ENCODE data around the gene NRF1. TPM values are rescaled to one million over a fixed set of nuclear protein-coding genes. Genes with fewer than 3 reads are reported as not detected.
"Not testable (repeated sequence)": the region's sequence is repeated elsewhere in the genome, so short reads cannot be mapped to it uniquely, and the experiment has no call there.

The NRF1 gene
- 10 to 100 TPM; 17.9 to 20.4 TPM for total RNA-seq

DNA sequence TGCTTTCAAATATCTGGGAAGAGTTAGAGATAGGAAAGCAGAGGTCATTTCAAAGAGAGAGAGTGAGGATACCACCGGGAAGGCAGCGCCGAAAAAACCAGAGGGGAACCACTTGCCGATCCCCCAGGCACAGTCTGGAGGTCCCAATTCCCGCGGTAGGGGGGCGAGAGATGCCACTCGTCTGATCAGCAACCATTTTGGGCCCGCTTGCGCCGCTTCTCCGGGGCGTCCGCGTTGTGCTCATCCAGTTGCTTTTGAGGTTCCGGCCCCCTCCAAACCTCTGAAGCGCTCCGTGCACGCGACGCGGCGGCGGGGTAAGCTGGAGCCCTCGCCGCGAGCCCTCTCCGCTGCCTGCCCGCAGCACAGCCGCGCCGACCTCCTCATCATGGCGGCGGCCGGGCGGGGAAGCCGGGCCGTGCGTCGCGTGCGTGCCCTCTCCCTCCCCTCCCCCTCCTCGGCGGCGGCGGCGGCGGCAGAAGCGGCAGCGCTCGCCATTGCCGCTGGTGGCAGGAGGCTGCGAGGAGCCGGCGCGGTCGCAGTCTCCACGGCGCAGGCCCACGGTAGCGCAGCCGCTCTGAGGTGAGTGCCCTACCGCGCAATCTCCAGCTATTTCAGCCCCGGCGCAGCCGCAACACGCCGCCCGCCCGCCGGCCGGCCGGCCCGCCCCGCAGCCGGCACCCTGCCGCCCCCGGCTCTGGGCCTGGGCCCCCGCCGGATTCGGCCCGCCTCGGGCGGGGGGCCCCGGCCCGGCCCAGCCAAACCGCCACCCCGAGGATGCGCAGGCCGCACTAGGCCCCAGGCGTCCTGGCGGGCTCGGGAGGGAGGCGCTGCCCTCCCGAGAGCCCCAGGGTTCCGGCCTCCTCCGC lies at the start of gene NRF1:
Gene NRF1, plus strand, starts transcription at position 475 of the 866 bp plus-strand sequence. CDS start 45,632 bp downstream, outside the sequence.
- H3K27me3 Mint-ChIP-seq = no peaks in the 10 kb centered on the region
- DNase-seq = peak; percentile 96
- H3K9me3 Mint-ChIP-seq = peaks cover 1% of the 10 kb centered on the region
- H3K36me3 Mint-ChIP-seq = peaks cover 40% of the 10 kb centered on the region
- H3K4me3 Mint-ChIP-seq = peak within 1 kb of the TSS; percentile 89
- H3K4me1 Mint-ChIP-seq = peaks cover 50% of the 10 kb centered on the region
- peak within 1 kb of the TSS; percentile 95 for H3K27ac Mint-ChIP-seq

DNA sequence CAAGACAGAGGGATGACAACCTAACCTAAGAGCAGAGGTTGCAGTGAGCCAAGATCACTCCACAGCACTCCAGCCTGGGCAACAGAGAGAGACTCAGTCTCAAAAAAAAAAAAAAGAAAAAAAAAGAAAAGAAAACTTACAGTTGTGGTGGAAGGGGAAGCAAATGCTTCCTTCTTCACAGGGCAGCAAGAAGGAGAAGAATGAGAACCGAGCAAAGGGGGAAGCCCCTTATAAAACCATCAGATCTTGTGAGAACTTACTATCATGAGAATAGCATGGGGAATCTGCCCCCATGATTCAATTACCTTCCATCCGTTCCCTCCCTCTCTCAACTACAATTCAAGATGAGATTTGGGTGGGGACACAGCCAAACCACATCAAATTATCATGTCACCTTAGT lies 45.2 kb upstream of the NRF1 start:
- not testable (repeated sequence) for H3K4me3 Mint-ChIP-seq, H3K27ac Mint-ChIP-seq, H3K4me1 Mint-ChIP-seq, DNase-seq, H3K36me3 Mint-ChIP-seq
- peaks cover 23% of the 10 kb centered on the region for H3K27me3 Mint-ChIP-seq
- H3K9me3 Mint-ChIP-seq = peaks cover 12% of the 10 kb centered on the region

DNA sequence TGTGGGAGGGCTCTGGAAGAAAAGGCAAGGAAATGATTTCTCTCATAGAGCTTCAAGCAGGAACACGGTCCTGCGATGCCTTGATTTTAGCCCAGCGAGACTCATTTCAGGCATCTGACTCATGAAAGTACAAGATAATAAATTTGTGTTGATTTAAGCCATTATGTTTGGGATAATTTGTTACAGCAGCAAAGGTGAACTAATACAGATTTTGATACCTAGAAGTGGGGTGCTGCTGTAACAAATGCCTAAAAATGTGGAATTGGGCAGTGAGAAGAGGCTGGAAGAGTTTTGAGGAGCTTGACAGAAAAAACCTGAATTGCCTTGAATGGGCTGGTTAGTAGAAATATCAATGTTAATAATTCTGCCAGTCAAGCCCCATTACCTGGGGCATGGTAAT lies 44.1 kb upstream of the NRF1 start:
- peaks cover 12% of the 10 kb centered on the region for H3K9me3 Mint-ChIP-seq
- no peak for DNase-seq
- H3K27ac Mint-ChIP-seq = no peak overlapping the region
- H3K27me3 Mint-ChIP-seq = peaks cover 23% of the 10 kb centered on the region
- peaks cover 5% of the 10 kb centered on the region for H3K36me3 Mint-ChIP-seq
- no peak overlapping the region for H3K4me3 Mint-ChIP-seq
- H3K4me1 Mint-ChIP-seq = peaks cover 6% of the 10 kb centered on the region

DNA sequence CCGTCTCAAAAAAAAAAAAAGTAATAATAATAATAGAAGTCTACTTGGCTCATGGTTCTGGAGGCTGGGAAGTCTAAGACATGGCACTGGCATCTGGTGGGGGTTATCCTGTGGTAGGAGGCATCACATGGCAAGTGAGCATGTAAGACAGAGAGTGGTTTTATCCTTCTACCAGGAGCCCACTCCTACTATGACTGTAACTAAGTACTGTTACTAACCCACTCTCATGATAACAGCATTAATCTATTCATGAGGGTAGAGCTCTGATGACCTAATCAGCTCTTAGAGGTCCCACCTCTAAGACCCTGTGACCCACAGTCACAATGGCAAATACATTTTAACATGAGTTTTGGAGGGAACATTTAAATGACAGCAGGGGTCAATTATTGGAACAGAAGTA lies 43.3 kb upstream of the NRF1 start:
- Mint-ChIP-seq H3K4me1 (peaks cover 6% of the 10 kb centered on the region), H3K27me3 (peaks cover 23% of the 10 kb centered on the region), H3K36me3 (peaks cover 5% of the 10 kb centered on the region)

DNA sequence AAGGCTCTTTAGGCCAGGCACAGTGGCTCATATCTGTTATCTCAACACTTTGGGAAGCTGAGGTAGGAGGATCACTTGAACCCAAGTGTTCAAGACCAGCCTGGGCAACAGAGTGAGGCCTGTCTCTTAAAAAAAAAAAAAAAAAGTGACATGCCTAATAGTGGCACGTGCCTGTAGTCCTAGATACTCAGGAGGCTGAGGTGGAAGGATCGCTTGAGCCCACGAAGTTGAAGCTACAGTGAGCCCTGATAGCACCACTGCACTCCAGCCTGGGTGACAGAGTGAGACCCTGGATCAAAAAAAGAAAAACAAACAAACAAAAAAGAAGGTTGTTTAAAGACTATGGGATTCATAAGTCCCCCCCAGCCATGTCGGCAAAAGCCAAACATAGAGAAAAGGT lies 42.2 kb upstream of the NRF1 start:
- Mint-ChIP-seq H3K36me3 (peaks cover 5% of the 10 kb centered on the region), H3K27me3 (peaks cover 23% of the 10 kb centered on the region)
- DNase-seq = no peak

More for the DNA sequence above, 43.3 kb upstream of the NRF1 start:
- DNase-seq = no peak
- no peak overlapping the region for H3K27ac Mint-ChIP-seq
- no peak overlapping the region for H3K4me3 Mint-ChIP-seq
- H3K9me3 Mint-ChIP-seq = peaks cover 12% of the 10 kb centered on the region

DNA sequence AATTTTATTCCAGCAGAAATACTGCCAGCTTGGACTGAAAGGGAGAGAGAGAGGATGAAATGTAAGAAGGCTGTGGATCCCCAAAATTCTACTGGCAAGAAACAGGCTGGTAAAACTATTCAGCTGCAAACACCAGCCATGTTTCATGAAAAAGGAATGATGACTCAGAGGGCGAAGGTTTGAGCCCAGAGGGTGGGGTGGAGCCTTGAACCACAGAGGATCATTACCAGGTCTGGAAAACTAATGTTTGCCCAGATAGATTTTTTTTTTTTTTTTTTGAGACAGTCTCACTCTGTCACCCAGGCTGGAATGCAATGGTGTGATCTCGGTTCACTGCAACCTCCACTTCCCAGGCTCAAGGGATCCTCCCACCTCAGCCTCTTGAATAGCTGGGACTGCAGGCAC lies 41.7 kb upstream of the NRF1 start:
- H3K27me3 Mint-ChIP-seq = peaks cover 22% of the 10 kb centered on the region
- H3K36me3 Mint-ChIP-seq = peaks cover 5% of the 10 kb centered on the region
- no peak for DNase-seq
- H3K9me3 Mint-ChIP-seq = peaks cover 12% of the 10 kb centered on the region
- peaks cover 6% of the 10 kb centered on the region for H3K4me1 Mint-ChIP-seq
- H3K27ac Mint-ChIP-seq = no peak overlapping the region
- no peak overlapping the region for H3K4me3 Mint-ChIP-seq

More for the DNA sequence above, 42.2 kb upstream of the NRF1 start:
- Mint-ChIP-seq H3K4me3 (no peak overlapping the region), H3K4me1 (peaks cover 6% of the 10 kb centered on the region), H3K9me3 (peaks cover 12% of the 10 kb centered on the region), H3K27ac (no peak overlapping the region)

DNA sequence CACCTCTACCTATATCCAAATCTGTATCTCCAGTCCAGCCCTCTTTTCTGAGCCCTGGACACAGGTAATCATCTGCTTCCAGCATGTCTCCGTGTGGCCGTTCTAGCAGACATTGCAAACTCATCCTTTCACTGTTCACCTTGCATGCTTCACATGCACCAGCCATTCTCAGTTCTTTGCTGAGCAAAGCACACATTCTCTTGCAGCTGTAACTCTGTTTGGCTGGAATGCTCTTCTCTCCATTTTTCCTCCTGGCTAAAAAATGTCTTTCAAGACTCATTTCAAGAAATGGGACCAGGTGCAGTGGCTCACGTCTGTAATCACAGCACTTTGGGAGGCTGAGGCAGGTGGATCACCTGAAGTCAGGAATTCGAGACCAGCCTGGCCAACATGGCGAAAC lies 40.3 kb upstream of the NRF1 start:
- no peak for DNase-seq
- Mint-ChIP-seq H3K9me3 (peaks cover 12% of the 10 kb centered on the region), H3K4me1 (peaks cover 6% of the 10 kb centered on the region), H3K27me3 (peaks cover 20% of the 10 kb centered on the region), H3K36me3 (peaks cover 5% of the 10 kb centered on the region), H3K4me3 (no peak overlapping the region), H3K27ac (no peak overlapping the region)

DNA sequence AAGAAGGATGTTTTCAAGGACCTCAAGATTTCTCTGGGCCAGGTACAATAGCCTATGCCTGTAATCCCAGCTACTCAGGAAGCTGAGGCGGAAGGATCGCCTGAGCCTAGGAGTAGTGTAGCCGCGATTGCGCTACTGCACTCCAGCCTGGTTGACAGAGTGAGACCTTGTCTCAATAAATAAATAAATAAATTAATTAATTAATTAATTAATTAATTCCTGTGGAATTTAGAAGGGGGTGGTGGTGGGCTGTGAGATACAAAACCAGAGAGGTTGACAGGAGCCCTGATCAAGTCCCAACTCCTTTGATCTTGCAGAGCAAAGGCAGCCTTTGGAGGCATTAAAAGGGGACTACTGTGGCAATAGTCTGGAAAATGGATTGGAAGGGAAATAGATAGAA lies 39.3 kb upstream of the NRF1 start:
- peaks cover 10% of the 10 kb centered on the region for H3K9me3 Mint-ChIP-seq

DNA sequence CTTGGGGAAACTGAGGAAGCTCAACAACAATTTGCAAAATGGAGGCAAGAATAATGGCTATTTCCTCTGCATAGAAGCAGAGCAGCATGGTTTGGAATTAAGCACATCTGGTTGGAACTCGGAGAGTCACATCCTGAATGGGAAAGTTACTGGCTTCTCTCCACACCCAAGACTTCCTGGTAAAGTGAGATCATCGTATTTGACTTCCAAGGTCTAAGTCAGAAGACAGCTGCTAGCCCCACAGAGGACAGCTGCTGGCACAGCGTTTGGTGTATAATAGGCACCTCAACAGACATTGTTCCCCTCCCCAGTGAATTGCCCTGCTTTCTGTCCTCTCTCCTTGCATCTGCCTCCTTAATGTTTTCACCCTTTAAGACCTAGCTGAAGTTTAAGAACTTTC lies 37.0 kb upstream of the NRF1 start:
- Mint-ChIP-seq H3K27ac (no peak overlapping the region), H3K4me3 (no peak overlapping the region), H3K9me3 (peaks cover 10% of the 10 kb centered on the region), H3K36me3 (no peaks in the 10 kb centered on the region), H3K4me1 (peaks cover 2% of the 10 kb centered on the region), H3K27me3 (peaks cover 7% of the 10 kb centered on the region)
- DNase-seq = no peak

More for the DNA sequence above, 39.3 kb upstream of the NRF1 start:
- no peak for DNase-seq
- no peak overlapping the region for H3K4me3 Mint-ChIP-seq
- peaks cover 2% of the 10 kb centered on the region for H3K4me1 Mint-ChIP-seq
- H3K36me3 Mint-ChIP-seq = peaks cover 2% of the 10 kb centered on the region
- peaks cover 17% of the 10 kb centered on the region for H3K27me3 Mint-ChIP-seq
- H3K27ac Mint-ChIP-seq = no peak overlapping the region

DNA sequence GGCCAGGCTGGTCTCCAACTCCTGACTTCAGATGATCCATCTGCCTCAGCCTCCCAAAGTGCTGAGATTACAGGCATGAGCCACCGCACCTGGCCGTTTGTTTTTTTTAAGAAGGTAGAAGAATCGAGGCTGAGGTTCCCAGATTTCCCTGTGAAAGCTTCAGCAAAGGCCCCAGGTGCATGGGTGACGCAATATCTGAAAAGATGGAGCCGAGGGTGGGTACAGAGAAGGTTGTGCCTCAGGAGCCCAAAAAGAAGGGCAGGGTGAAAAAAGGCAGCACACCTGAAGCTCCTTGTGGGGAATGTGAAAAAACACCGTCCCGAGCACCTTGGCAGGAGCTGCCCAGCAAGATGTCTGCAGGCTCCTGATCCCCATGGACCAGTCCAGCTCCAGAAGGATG lies 35.8 kb upstream of the NRF1 start:
- DNase-seq = no peak
- peaks cover 10% of the 10 kb centered on the region for H3K9me3 Mint-ChIP-seq
- H3K4me1 Mint-ChIP-seq = no peaks in the 10 kb centered on the region
- H3K27me3 Mint-ChIP-seq = no peaks in the 10 kb centered on the region
- no peak overlapping the region for H3K4me3 Mint-ChIP-seq
- no peak overlapping the region for H3K27ac Mint-ChIP-seq
- no peaks in the 10 kb centered on the region for H3K36me3 Mint-ChIP-seq

DNA sequence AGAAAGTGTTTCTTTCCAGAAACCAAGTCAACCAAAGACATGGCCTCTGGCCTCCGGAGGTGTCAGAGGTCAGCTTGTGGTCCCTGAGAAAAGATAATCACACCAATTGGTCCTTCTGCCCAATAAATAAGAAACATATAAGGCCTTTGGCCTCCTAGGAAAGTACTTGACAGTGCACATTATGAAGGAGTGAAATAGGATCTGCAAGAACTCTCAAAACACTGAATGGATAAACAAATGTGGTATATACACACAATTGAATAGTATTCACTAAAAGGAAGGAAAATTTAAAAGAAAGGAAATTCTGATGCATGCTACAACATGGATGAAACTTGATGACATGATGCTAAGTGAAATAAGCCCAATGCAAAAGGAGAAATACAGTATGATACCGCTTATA lies 35.4 kb upstream of the NRF1 start:
- DNase-seq = no peak
- Mint-ChIP-seq H3K36me3 (no peaks in the 10 kb centered on the region), H3K27ac (no peak overlapping the region), H3K4me1 (no peaks in the 10 kb centered on the region), H3K9me3 (peaks cover 10% of the 10 kb centered on the region), H3K27me3 (no peaks in the 10 kb centered on the region), H3K4me3 (no peak overlapping the region)

DNA sequence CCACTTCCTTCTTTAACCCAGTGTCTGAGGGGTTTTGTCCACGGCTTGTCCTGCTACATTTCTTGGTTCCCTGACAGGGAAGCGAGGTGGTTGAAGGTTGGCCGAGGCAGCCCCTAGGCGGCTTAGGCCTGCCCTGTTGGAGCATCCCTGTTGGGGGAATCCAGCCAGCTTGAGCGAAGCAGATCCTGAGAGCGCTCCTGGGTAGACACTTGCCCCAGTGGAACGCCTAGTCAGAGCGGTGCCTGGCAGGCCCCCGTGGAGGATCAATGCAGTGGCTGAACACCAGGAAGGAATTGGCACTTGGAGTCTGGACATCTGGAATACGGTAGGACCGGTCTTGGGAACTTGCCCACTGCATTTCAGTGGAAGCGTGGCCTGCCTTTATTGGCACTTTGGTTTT lies 32.7 kb upstream of the NRF1 start:
- H3K27me3 Mint-ChIP-seq = no peaks in the 10 kb centered on the region
- H3K27ac Mint-ChIP-seq = no peak overlapping the region
- H3K9me3 Mint-ChIP-seq = peaks cover 10% of the 10 kb centered on the region
- H3K36me3 Mint-ChIP-seq = no peaks in the 10 kb centered on the region
- DNase-seq = no peak
- H3K4me1 Mint-ChIP-seq = no peaks in the 10 kb centered on the region
- no peak overlapping the region for H3K4me3 Mint-ChIP-seq

DNA sequence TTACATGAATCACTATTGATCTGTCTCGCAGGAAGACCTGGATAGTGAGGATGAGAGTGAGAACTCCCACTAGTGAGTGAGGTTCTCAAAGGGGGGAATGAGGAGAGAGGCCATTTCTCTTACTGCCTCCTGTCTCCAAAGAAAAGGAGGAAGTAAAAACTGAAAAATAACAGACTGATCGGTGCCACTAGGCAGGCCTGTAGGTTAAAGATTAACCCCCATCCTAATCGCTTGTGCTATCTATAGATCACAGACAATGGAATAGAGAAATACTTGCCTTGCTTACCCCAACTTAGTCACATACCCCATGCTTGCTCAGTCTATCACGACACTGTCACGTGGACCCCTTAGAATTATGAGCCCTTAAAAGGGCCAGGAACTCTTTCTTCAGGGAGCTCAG lies 25.3 kb upstream of the NRF1 start:
- H3K4me3 Mint-ChIP-seq, H3K27me3 Mint-ChIP-seq, H3K4me1 Mint-ChIP-seq, H3K36me3 Mint-ChIP-seq, DNase-seq, H3K27ac Mint-ChIP-seq: not testable (repeated sequence)
- H3K9me3 Mint-ChIP-seq = peaks cover 14% of the 10 kb centered on the region

DNA sequence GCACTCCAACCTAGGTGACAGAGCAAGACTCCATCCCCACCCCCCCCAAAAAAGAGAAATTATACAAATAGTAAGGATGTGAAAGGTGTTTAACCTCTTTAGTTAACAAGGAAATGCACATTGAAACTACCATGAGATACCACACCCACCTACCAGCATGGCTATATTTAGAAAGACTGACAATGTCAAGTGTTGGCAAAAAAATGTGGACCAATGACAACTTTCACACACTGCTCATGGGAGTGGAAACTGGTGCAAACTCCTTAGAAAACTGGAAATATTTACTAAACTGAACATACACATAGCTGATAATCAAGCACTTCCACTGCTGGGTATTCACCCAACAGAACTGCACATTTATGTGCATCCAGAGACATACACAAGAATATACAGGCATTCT lies 23.3 kb upstream of the NRF1 start:
- H3K4me1 Mint-ChIP-seq = no peaks in the 10 kb centered on the region
- DNase-seq = no peak
- H3K9me3 Mint-ChIP-seq = peaks cover 14% of the 10 kb centered on the region
- H3K36me3 Mint-ChIP-seq = peaks cover 5% of the 10 kb centered on the region
- no peaks in the 10 kb centered on the region for H3K27me3 Mint-ChIP-seq
- no peak overlapping the region for H3K4me3 Mint-ChIP-seq
- H3K27ac Mint-ChIP-seq = no peak overlapping the region

DNA sequence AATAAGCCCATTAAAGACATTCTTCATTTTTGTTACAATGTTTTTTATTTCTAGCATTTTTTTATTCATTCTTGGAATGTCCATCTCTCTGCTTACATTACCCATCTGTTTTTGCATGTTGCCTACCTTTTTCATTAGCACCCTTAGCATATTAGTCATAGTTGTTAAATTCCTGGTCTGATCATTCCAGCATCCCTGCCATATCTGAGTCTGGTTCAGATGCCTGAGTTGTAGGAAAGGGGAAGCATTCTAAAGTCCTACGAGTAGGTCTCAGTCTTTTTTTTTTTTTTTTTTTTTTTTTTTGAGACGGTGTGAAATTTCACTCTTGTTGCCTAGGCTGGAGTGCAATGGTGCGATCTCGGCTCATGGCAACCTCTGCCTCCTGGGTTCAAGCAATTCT lies 19.7 kb upstream of the NRF1 start:
- Mint-ChIP-seq H3K9me3 (no peaks in the 10 kb centered on the region), H3K27me3 (no peaks in the 10 kb centered on the region), H3K27ac (no peak overlapping the region), H3K4me1 (no peaks in the 10 kb centered on the region), H3K4me3 (no peak overlapping the region), H3K36me3 (no peaks in the 10 kb centered on the region)
- DNase-seq = no peak

DNA sequence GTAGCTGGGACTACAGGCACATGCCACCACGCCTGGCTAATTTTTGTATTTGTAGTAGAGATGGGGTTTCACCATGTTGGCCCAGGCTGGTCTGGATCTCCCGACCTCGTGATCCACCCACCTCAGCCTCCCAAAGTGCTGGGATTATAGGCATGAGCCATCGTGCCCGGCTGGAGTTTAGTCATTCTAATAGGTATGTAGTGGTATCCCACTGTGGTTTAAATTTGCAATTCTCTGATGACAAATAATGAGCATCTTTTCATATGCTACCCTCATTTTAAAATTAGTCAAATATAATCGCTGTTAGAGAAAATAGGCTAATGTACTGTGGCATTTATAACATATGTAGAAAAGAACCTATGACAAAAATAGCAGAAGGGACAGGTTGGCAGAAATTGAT lies 15.1 kb upstream of the NRF1 start:
- not testable (repeated sequence) for DNase-seq, H3K4me3 Mint-ChIP-seq, H3K4me1 Mint-ChIP-seq, H3K27ac Mint-ChIP-seq, H3K36me3 Mint-ChIP-seq, H3K9me3 Mint-ChIP-seq, H3K27me3 Mint-ChIP-seq
